HG02798 (cell line): Measurements from ENCODE around the gene PPP2R2C.

Experiments
- ATAC-seq: cut with Tn5 transposase; IDR thresholded peaks from one replicate; pipeline ENCODE4 v1.9.1; 2021; ENCODE audit warnings: mild to moderate bottlenecking; ENCODE audit not compliant: unreplicated experiment, poor library complexity

The PPP2R2C gene

GRCh38 chr4:6296026-6296425 is 176.4 kb downstream of the PPP2R2C start:
- ATAC-seq = no peak

GRCh38 chr4:6295495-6295894 is 176.9 kb downstream of the PPP2R2C start:
- ATAC-seq = no peak

- ATAC-seq = no peak
Observed at GRCh38 chr4:6294705-6295421, 177.6 kb downstream of the PPP2R2C start.

- no peak for ATAC-seq
Observed at GRCh38 chr4:6293661-6294060, 178.8 kb downstream of the PPP2R2C start.

- ATAC-seq = no peak
Observed at GRCh38 chr4:6293097-6293445, 179.3 kb downstream of the PPP2R2C start.

GRCh38 chr4:6292376-6293096 is 179.9 kb downstream of the PPP2R2C start:
- ATAC-seq = peak; percentile 40

- ATAC-seq = no peak
Observed at GRCh38 chr4:6291784-6292297, 180.6 kb downstream of the PPP2R2C start.

- ATAC-seq = no peak
Observed at GRCh38 chr4:6290769-6291547, 181.5 kb downstream of the PPP2R2C start.

- no peak for ATAC-seq
Observed at GRCh38 chr4:6290256-6290655, 182.2 kb downstream of the PPP2R2C start.

GRCh38 chr4:6288871-6289270 is 183.5 kb downstream of the PPP2R2C start:
- no peak for ATAC-seq

GRCh38 chr4:6288342-6288741 is 184.1 kb downstream of the PPP2R2C start:
- ATAC-seq = no peak

GRCh38 chr4:6287017-6287788 is 185.2 kb downstream of the PPP2R2C start:
- no peak for ATAC-seq

- no peak for ATAC-seq
Observed at GRCh38 chr4:6283282-6283681, 189.1 kb downstream of the PPP2R2C start.

GRCh38 chr4:6282314-6282771 is 190.1 kb downstream of the PPP2R2C start:
- ATAC-seq = no peak

GRCh38 chr4:6281436-6282313 is 190.7 kb downstream of the PPP2R2C start:
- ATAC-seq = no peak

GRCh38 chr4:6280365-6280996 is 191.9 kb downstream of the PPP2R2C start:
- no peak for ATAC-seq

GRCh38 chr4:6279582-6280289 is 192.7 kb downstream of the PPP2R2C start:
- no peak for ATAC-seq

- peak; percentile 88 for ATAC-seq
Observed at GRCh38 chr4:6278801-6279197, 193.6 kb downstream of the PPP2R2C start.
